ENCODE results near the gene ORAI3. TPM values are rescaled to one million over a fixed set of nuclear protein-coding genes. Genes with fewer than 3 reads are reported as not detected.

ORAI3 gene
- polyA plus RNA-seq, 4 donors: 18.9 to 24.1 (median 20.3) TPM

DNA sequence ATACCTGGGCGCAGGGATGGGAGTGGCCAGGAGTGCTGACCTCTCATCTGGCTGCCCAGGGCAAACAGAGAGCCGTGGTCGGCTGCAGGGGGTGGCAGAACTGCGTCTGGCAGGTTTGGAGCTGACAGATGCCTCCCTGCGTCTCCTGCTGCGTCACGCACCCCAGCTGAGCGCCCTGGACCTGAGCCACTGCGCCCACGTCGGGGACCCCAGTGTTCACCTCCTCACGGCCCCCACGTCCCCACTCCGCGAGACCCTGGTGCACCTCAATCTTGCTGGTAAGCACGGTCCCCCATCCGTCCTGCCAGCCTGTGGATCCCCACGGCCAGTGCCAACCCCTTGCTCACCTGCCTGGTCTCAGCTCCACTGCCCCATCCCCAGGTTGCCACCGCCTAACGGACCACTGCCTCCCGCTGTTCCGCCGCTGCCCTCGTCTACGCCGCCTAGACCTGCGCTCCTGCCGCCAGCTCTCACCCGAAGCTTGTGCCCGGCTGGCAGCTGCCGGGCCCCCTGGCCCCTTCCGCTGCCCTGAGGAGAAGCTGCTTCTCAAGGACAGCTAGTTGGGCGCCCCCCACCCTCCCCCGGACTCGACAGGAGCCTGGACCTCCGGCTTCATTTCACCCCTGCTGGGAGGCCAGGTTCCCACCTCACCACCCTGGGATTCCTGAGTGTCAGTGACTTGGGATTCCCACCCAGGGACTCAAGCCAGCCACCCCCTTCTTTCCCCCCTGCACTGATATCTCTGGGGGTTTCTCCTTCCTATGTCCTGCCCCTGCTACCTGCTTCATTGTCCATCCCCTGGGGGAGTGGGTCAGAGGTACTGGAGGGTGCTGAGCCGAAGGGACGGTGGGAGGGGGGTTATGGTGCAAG is 2.0 kb upstream of the ORAI3 start:
- no peak for DNase-seq (ENCODE audit: low read depth in 4 of 4, low spot score in 3 of 4)

DNA sequence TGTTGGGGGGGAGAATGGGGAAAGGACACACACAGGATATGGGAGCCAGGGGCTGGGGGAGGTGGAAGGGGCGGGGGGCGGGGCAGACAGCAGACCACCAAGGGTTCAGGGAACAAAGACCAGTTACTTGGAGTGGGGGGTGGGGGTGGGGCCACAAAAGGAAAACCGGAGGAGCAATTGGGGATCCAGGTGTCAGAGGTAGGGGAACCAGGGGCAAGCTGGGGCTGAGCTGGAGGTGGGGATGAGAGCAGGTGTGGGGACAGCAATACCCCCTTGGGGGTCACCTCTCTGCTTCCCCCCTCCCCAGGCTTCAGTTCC is 1.4 kb upstream of the ORAI3 start:
- DNase-seq (ENCODE audit: low read depth in 4 of 4, low spot score in 3 of 4): no peak

DNA sequence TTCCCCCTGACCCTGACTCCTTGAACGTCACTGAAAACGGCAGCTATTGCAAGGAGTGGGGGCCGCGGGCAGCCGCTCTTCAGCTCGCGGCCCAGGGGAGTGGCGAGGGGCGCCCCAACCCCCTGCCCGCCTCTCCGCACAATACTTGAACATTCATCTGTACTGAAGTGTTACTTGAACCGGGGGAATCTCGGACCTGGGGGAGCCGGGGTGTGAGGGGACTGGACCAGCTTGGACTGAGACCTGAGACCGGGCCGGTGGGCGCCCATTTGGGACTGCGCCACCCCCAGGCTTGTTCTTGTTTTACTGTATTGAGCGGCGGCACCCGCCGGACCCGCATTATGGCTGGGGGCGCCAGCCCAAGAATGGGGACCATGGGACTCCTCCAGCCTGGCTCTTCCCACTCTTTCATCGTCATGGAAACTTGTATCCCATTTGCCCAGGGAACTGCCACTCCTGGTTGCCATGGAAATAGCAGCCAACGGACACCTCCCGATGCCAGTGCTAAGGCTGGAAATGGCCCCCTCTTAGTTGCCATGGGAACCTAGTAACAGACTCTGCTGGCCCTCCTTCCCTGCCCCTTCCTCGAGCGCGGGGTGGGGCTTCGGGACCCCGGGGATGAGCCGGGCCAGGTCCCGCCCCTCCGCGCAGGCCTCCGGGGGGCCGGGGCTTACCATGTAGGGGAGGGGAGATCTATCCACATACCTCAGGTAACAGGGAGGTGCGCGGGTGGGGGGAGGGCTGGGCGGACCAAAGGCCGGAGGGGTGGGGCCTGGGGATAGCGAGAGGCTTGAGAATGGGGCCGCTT is 805 bp upstream of the ORAI3 start:
- peak; percentile 88 to 98 (median 97) for DNase-seq (ENCODE audit: low read depth in 4 of 4, low spot score in 3 of 4)

DNA sequence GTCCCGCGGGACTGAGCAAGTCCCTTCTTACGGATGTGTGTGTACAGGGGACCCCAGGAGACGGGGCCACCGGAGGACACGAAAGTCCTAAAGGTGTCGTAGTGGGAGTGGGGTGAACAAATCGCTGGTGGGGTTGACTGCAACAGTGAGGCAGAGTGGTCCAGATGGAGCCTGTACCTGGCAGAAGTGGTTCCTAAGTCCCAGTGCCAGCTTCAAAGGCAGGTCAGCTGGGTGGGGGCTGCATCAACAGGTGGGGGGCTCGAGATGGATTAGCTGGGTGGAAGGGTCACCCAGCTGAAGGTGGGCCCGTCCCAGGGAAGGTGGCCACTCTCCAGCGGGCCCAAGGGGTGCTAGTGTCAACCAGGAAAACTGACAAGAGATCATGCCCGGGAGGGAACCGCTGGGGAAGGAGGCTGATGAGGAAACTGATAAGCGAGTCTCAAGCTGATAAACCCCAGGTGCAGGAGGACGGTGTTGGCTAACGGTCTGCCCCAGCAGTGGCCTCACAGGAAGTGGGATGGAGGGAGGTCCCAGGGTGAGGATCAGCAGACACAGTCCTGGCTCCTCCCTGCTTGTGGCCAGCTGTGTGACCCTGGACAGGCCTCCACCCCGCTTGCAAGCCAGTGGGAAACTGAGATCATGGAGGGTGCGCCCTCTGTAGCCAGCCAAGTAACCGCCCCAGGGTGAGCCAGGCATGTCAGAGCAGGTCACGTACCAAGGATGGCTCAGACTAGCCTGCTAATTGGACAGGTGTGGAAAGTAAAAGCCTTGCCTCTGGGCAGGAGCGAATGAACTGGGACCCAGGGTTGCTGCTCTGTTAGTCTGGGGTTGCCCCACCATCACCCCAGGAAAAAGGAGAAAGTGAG is 1.0 kb downstream of the ORAI3 start:
- DNase-seq (ENCODE audit: low read depth in 4 of 4, low spot score in 3 of 4): no peak

DNA sequence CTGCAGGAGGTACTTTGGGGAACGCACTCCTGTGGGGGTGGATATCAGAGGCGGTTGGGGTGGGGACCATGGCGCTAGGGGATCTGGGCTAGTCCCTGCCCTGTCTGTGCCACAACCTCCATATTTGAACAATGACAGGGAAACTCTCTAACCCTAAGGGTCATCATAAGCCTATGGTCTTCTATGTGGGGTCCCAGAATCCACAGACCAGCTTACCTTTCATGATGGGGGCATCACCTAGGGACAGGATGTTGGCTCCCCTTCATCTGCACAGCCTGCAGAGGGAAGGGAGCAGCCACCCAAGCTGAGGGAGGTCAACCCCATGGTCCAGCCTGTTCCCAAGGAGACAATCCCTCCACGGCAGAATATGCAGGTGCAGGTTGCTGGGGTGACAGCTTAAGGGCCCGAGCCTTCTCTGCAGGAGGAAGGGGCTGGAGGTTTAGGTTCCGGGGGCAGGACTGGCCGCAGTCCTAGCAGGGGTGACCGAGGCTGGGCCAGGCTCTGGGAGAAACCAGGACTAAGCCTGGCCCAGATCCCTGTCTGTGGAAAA is 1.7 kb downstream of the ORAI3 start:
- DNase-seq (ENCODE audit: low read depth in 4 of 4, low spot score in 3 of 4): no peak

- DNase-seq (ENCODE audit: low read depth in 4 of 4, low spot score in 3 of 4): no peak
These were observed 2.3 kb downstream of the ORAI3 start for GRCh38 chr16:30951193-30951592.

DNA sequence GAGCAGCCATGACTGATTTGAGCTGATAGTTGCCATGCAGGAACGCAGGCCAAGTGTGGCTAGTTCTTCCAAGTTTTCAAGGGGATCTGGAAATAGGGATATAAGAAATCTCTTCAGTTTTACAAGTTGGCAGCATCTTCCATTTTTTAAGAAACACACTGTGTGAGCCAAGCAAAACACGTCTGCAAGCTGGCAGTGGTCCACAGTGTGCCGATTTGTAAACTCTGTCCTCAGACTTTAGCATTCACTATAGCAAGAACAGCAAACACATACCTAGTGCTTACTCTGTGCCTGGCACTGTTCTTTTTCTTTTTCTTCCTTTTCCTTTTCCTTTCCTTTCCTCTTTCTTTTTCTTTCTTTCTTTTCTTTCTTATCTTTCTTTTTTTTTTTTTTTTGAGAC is 2.9 kb downstream of the ORAI3 start:
- no peak for DNase-seq (ENCODE audit: low read depth in 4 of 4, low spot score in 3 of 4)

DNA sequence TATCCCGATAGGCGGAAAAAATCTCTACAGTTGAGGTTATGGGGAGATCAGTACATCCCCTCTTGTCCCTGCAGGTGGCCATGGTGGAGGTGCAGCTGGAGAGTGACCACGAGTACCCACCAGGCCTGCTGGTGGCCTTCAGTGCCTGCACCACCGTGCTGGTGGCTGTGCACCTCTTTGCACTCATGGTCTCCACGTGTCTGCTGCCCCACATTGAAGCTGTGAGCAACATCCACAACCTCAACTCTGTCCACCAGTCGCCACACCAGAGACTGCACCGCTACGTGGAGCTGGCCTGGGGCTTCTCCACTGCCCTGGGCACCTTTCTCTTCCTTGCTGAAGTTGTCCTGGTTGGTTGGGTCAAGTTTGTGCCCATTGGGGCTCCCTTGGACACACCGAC is 4.2 kb downstream of the ORAI3 start:
- no peak for DNase-seq (ENCODE audit: low read depth in 4 of 4, low spot score in 3 of 4)

- DNase-seq (ENCODE audit: low read depth in 4 of 4, low spot score in 3 of 4): peak in 3 of 4 donors; percentile 74 to 76 (median 76)
These were observed 4.8 kb downstream of the ORAI3 start for GRCh38 chr16:30953511-30954124.

GRCh38 chr16:30954993-30955392 is 6.1 kb downstream of the ORAI3 start:
- DNase-seq (ENCODE audit: low read depth in 4 of 4, low spot score in 3 of 4): no peak

GRCh38 chr16:30956601-30957455 is 8.0 kb downstream of the ORAI3 start:
- DNase-seq (ENCODE audit: low read depth in 4 of 4, low spot score in 3 of 4): no peak

DNA sequence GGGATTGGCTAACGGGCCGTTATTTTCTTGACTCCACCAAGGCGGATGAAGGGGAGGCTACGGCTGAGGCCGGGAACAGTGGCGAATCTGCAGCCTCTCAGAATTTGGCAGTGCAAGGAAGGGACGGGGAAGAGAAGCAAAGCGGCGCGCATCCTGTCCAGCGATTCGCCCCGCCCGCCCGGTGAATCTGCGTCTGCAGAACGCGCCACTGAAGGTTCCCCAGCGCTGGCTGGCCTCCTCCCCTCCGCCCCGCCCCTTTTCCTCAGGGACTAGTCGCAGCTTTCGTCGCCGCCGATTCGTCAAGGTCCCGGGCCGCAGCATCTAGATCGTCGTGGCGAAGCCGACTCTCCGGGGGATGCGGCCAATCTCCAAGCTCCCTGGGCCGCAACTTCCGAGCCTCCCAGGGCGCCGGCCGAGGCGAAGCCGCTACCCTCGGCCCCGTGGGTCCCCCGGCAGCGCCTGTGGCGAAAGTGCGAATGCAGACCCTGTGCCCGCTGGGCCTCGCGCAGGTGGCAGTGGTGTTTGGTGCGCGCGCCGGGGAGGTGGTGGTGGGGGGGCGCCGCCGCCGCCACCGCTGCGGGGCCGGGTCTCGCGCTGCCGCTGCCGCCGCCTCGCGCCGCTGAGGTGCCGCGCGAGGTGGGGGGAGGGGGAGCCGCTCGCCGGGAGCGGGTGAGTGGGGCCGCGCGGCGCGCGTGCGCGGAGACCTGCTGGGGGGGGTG is 8.7 kb downstream of the ORAI3 start, which contains the start of gene SETD1A:
SETD1A (plus strand) TSS at position 299 of the 719 bp plus-strand sequence. CDS start 978 bp downstream, outside the sequence.
- peak; percentile 90 to 91 (median 90) for DNase-seq (ENCODE audit: low read depth in 4 of 4, low spot score in 3 of 4)

DNA sequence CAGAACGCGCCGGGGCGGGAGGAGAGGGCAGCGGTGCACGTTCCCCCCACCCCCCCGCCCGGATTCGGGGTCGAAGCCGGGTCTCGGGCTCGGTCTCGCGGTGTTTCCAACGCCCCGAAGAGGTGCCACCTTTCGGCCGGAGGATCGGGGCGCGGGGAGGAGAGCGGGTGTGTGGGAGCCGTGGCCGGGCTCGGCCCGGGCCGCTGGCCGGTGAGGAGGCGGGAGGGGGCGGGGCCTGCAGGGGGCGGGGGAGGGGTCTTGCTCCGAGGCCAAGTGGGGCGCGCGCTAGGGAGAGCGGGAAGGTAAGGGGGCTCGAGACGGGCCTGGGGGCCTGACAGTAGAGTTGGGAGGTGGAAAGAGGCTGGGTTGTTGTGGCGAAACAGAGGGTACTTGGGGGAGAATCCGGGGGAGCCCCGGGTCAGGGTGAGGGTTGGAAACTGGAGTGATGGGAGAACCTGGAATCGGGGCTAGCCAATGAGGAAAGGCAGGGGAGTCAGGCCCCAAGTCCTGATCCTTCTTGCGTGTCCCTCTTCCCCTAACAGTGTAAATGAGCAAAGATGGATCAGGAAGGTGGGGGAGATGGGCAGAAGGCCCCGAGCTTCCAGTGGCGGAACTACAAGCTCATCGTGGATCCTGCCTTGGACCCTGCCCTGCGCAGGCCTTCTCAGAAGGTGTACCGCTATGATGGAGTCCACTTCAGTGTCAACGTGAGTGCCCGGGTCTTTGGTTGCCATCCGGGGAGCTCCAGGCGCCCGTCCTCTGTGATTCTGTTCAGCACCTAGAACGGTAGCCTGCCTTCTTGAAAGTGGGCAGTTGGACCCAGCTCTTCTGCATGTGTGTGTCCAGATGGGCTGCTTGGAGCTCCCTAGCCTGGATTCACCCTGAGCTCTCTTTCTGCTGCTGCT is 9.6 kb downstream of the ORAI3 start:
- no peak for DNase-seq (ENCODE audit: low read depth in 4 of 4, low spot score in 3 of 4)

GRCh38 chr16:30961384-30961783 is 12.5 kb downstream of the ORAI3 start:
- no peak for DNase-seq (ENCODE audit: low read depth in 4 of 4, low spot score in 3 of 4)

- no peak for DNase-seq (ENCODE audit: low read depth in 4 of 4, low spot score in 3 of 4)
These were observed 15.2 kb downstream of the ORAI3 start for GRCh38 chr16:30963925-30964511.

DNA sequence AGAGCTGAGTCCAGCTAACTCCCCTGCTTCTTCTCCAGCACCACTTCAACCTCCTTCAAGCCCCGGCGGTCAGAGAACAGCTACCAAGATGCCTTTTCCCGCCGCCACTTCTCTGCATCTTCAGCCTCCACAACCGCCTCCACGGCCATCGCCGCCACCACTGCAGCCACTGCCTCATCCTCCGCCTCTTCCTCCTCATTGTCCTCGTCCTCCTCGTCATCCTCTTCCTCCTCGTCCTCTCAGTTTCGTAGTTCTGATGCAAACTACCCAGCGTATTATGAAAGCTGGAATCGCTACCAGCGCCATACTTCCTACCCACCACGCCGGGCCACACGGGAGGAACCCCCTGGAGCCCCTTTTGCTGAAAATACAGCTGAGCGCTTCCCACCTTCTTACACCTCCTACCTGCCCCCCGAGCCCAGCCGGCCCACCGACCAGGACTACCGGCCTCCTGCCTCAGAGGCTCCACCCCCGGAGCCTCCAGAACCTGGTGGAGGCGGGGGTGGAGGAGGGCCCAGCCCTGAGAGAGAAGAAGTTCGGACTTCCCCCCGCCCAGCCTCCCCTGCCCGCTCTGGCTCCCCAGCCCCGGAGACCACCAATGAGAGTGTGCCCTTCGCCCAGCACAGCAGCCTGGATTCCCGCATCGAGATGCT is 15.8 kb downstream of the ORAI3 start:
- DNase-seq (ENCODE audit: low read depth in 4 of 4, low spot score in 3 of 4): no peak

GRCh38 chr16:30965436-30965835 is 16.6 kb downstream of the ORAI3 start:
- DNase-seq (ENCODE audit: low read depth in 4 of 4, low spot score in 3 of 4): no peak
